GM15510 (cell line): ENCODE measurements around the gene SLC34A1.

ENCODE experiments used
- POLR2A ChIP-seq: IDR thresholded peaks from 3 replicates; pipeline ENCODE4 v1.6.1; 2011; ENCODE audit warnings: borderline replicate concordance; ENCODE audit not compliant: insufficient read length; ENCODE audit errors: extremely low read depth

Gene SLC34A1

DNA sequence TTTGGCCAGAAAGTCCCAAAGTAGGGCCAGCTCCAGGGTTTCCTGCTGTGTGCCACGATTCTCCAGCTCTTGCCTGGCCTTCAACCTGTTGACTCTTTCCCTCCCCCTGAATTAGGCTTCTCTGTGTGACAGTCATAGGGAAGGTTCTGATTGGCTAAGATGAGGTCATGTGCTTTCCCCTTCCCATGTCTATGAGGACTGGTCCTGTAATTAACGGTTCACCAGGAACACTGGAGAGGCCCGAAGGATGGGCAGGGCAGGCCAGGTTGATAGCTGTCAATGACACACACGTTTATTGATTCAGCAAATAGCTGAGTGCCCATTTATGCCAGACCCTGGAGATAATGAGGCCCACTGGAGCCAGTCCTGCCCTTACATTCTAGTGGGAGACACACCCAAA lies 53.4 kb downstream of the SLC34A1 start:
- no peak for TF ChIP-seq POLR2A

DNA sequence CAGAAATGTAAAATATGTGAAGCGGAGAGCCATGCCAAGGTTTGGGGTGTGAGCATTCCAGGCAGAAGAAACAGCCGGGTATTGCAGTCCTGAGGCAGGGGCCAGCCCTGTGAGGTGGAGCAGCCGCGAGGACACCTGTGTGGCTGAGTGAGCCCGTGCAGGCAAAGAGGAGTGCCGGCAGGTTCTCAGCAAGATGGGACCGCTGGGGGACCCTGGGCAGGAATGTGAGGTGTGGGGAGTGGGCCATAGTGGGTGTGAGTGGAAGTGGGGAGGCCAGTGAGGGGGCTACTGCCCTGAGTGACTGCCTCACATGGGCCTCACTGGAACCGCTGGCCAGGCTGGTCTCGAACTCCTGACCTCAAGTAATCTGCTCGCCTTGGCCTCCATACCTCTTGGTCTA lies 54.2 kb downstream of the SLC34A1 start:
- TF ChIP-seq POLR2A: no peak

DNA sequence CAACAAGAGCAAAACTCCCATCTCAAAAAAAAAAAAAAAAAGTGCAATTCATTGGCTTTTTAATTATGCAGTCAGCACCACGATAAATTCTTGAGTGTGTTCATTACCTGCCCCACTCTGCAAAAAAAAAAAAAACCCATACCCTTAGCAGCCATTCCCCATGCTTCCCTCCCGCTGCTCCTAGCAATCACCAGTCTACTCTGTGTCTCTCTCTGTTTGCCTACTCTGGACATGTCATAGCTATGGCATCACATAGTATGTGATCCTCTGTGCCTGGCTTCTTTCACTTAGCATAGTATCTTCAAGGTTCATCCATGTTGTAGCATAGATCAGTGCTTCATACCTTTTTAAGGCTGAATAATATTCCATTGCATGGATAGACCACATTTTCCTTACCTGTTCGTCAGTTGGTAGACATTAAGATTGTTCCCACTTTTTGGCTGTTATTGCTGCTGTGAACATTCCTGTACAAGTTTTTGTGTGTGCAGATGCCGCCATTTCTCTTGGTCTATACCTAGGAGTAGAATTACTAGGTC lies 55.4 kb downstream of the SLC34A1 start:
- TF ChIP-seq POLR2A: no peak

DNA sequence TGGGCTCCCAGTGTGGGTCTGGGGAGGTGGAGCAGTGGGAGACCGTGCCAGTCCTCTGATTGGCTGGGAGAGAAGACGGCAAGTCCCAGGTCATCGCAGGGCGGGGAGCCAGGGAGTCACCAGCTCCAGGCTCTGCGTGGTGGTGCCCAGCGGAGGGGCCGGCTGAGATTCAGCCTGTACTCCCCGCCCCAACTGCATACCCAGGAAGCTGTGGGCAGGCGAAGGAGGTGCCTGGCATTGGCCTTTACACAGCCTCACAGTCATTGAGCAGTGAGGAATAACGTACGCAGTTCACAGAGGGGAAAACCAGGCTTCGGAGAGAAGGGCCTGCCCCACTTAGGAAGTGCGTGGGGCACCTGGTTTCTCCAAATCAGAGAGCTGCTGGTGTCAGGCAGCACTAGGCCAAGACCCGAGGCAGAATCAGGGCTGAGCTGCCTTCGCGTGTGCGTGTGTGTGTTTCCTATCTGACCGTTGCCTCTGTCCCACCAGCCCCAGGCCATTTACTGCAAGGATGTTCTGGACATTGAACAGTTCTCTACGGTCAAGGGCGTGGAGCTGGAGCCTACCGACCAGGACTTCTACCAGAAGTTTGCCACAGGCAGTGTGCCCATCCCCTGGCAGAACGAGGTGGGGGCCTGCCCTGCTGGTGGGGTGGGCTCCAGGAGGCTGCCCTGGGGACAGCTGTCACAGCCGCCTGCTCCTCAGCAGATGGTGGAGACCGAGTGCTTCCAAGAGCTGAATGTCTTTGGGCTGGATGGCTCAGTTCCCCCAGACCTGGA lies 56.2 kb downstream of the SLC34A1 start:
- TF ChIP-seq POLR2A: peak; percentile 25

DNA sequence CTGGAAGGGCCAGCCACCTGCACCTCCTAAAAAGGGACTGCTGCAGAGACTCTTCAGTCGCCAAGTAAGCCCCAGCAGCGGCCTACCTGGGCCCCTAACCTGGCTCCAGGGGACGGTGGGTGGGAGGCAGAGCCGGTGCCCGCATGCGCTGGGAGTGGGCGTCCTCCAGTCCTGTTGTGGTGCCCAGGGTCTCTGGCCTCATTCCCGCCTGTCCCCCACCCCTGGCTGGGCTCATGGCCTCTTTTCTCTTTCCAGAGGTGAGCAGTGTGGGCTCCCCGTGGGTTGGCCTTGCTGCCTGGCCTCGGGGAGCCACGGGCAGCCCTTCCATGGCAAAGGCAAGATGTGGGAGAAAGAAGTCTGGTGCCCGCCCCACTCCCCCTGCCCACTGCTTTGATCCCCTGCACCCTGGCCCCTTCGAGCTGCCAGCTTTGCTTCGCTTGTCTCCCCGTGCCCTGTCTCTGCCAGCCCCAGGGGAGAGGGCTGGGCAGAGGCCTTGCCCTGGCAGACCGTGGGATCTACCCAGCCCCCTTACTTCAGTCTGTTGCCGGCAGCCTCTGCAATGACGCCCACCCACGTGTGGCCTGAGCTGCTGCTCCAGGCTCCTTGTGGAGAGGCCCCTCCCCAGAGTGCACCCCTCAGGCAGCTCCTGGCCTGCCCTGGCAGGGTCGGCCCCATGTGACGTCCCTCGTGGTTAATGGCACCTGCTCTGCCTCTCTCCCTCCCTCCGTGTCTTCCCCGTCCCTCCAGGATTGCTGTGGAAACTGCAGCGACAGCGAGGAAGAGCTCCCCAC lies 57.0 kb downstream of the SLC34A1 start:
- TF ChIP-seq POLR2A: no peak

DNA sequence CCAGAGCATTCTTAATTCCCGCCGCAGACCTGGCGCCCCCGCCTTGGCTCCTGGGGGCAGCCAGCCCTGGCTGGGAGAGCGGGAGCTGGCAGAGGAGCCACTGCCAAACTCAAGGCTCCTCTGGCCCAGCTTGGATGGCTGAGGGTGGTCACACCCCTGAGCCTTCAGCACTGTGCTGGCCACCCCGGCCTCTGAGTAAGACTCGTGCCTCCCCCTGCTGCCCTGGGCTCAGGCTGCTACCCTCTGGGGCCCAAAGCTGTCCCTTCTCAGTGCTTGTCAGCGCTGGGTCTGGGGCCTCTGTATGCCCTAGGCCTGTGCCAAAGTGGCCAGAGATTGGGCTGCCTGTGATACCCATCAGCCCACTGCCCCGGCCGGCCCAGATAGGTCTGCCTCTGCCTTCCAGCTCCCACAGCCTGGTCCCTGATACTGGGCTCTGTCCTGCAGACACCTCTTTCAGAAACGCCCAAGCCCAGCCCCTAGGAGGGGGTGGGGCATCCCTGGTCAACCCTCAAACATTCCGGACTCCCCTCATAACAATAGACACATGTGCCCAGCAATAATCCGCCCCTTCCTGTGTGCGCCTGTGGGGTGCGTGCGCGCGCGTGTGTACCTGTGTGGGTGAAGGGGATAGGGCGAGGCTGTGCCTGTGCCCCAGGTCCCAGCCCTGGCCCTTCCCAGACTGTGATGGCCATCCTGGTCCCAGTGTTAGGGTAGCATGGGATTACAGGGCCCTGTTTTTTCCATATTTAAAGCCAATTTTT lies 58.0 kb downstream of the SLC34A1 start:
- TF ChIP-seq POLR2A: peak; percentile 5

DNA sequence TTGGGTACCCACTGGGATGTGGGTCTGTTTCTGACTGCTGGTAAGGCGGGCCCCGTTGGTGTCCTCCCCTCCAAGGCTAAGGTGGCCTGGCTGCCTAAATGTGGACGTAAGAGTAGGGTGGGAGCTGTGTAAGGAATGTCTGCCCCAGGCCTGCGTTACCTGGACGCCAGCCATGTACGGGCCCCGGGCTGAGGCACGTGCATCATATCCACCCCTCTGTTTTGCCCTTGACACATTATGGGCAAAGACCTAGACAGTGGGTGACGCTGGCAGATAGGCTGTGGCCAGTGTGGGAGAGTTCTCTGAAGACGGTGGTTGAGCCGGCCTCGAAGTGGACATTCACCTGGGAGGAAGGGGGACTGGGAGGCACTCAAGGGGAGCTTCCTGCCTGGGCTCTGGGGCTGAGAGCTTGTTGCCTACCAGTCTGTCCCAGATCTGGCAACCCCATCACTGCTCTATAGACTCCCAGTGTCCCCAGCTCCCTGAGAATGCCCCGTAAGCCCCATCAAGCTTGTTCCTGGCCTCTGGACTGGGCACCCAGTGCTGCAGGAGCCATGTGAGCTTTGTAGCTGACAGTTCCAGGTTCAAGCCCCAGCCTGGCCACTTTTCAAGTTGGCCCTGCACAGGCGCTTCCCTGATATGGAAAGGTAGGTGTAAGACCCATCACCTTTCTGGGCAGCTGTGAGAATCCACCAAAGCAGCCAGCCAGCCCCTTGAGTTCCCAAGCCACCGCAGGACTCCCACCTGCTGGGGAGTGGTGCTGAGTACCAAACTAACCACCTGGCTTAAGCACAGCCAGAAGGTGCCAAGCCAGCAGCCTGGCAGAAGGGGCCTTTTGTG lies 59.1 kb downstream of the SLC34A1 start:
- no peak for TF ChIP-seq POLR2A

DNA sequence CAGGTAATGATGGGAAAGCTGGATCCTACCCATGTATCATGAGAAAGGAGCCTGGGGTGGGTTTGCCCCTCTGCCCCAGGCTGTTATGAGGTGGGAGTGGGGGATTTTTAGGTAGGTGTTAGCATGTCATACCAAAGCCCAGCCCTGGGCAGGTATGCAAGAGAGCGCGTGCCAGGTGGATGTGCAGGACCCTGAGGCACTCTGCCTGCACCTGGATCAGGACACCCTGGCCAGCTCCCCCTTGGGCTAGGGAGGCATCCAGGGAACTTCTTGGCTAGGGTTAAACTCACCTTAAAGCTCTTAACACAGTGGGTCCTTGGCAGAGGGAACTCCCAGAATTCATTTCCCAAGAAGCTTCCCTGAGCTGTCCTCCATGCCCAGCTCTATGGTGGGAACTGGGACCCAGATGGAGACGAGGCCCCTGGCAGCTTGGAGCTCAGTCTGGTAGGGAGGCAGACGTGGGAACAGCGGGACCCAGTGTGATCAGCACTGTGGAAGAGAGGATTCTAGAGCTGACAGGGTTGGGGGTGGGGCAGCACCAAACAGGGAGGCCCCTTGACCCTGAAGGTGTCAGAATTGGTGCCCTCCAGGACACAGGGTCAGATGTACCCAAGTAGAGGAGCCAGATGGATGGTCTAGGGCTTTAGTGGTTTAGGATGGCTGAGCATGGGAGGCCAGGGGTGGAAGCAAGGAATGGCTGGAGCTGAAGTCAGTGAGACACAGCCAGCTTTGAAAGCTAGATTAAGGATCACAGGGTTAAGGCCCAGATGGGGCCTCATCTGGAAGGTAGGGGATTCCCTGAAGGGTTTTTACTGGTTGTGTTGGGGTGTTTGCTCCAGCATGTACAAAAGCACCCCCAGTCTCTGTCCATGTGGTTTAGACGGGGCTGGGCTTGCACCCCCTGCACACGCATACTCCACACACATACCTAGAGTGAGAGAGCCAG lies 60.1 kb downstream of the SLC34A1 start:
- TF ChIP-seq POLR2A: peak; percentile 32

DNA sequence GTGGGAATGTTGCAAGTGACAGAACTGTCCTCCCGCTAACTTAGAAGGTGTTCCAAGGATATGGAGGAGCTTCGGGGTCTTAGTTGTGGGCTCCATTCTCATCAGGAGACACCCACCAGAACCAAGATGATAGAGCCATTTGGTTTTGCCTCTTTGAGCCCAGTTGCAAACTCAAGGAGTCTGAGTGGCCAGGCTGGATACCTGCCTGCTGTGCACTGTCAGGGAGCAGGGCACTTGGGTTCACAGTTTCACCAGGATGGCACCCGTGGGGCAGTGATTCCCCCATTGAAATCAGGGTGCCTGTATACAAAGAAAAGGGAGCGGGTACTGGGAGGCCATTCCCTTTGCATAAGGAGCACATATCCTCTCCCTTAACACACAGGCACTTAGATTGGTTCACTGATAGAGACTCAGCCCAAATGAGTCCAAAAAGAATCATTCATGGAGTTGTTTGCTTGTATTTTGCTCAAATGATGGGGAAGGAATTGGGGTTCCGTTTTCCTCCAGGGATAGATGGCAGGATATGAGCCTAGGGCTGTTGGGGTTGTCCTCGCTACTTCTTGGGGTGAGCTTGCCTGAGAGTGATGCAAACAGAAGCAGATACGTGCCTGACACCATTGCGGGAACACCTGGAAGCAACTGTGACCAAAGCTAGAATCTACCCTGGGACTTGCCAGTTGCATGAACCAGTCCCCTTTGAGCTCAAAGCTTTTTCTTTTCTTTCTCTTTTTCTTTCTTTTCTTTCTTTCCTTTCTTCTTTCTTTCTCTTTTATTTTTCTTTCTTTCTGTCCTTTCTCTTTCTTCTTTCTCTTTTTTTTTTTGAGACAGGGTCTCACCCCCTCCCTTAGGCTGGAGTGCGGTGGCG lies 61.0 kb downstream of the SLC34A1 start:
- peak; percentile 23 for TF ChIP-seq POLR2A

DNA sequence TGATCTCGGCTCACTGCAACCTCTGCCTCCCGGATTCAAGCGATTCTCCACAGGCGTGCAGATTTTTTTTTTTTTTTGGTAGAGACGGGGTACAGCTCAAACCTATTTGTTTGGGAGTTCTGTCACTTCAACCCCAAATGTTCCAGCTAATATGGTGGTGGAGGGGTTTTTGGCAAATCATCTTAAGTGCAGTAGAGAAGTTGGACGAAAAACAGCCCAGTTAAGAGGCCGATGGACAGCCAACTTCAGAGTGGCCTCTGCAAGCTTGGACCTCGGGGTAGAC lies 61.6 kb downstream of the SLC34A1 start:
- TF ChIP-seq POLR2A: no peak

DNA sequence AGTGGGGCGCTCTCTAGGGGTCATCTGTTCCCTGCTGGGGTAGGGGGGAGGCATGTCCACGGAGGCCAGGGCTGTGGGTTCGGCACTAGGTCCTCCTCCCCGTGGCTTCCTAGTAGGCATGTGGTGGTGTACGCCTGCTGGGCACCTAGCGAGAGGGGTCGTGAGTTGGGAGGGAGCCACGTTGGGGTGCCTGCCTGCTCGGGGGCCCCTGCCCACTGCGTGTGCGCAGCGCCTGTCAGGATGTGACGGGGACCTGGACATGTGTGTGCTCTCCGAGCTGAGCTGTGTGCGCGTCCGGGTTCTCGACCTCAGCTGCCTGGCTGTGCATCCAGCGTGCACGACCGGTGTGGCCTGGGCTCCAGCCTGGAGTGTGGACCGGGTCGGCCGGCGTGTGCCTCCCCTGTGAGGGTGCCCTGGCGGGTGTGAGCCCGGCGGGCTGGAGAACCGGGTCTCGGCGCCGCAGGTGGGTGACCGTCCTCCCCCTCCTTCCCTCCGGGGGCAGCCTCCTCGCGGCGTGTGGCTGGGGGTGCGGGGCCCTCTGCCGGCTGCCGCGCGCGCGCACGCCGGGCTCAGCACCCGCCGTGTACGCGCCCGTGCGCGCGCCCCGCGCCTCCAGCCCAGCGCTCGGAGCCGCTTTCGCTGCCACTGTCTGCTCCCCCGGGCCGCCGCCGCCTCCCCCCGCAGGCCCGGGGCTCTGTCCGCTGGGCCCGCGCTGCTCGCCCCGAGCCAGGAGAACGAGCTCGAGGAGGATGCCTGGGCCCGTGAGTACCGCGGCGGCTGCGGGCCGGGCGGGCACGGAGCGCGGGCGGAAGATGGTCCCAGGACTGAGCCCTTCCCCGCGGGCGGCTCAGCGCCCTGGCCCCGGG lies 62.2 kb downstream of the SLC34A1 start, which contains the start of gene PRR7:
PRR7 (plus strand) TSS at position 615 of the 866 bp plus-strand sequence. CDS start 8,254 bp downstream, outside the sequence.
- TF ChIP-seq POLR2A: peak; percentile 65

DNA sequence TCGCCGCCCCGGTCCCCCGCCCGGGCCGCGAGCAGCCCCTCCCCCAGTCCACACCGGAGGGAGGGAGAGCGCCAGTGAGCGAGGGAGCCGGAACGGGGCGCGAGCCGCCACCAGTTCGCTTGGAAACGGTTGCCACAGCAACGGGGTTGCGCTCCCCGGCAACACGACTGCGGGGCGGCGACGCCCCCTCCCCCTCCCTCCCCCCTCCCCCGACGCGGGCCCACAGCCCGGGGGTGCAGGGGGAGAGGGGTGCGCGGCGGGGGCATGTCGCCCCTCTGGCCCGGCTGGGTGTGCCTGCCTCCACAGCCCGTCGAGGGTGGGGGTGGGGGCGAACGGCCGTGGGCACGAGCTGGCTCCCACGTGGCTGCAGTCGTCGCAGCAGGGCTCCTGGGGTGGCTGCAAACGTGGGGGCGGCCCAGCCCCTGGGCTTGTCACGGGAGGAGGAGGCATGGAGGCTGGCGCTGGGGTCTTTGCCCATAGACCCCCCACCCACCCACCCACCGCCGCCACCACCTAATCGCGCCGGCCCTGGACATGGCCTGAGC lies 62.9 kb downstream of the SLC34A1 start:
- TF ChIP-seq POLR2A: no peak
